CD14-positive monocyte (primary cell): ENCODE data around the gene HERC4. TPM values are rescaled to one million over a fixed set of nuclear protein-coding genes. Genes with fewer than 3 reads are reported as not detected.

Experiments
- DNase-seq, 3 donors: peaks; one replicate each; pipeline ENCODE4 v3.0.0-alpha.2; 2011 to 2022
- H2AFZ ChIP-seq: 2 replicates; pipeline ENCODE4 v1.6.0; 2012; ENCODE audit warnings: mild to moderate bottlenecking, low read depth, low read length, inconsistent platforms; ENCODE audit not compliant: insufficient read depth, poor library complexity, severe bottlenecking
- H3K27ac ChIP-seq, 2 donors: 1 replicate in 1 of 2; 2 replicates in 1 of 2; pipeline ENCODE4 v1.5.1; 2012 to 2013; ENCODE audit warnings: low read length in 2 of 2, control low read depth in 1 of 2, inconsistent platforms in 1 of 2, low read depth in 1 of 2, mild to moderate bottlenecking in 1 of 2
- H3K27me3 ChIP-seq, 2 donors: one replicate each; pipeline versions ENCODE4 v1.6.0 to v1.6.1; 2011 to 2013; ENCODE audit warnings: low read length in 2 of 2; ENCODE audit not compliant: control insufficient read depth in 2 of 2, insufficient read depth in 2 of 2
- H3K36me3 ChIP-seq, 2 donors: replicated peaks in 1 of 2; 1 replicate in 1 of 2; 2 replicates in 1 of 2; pipeline versions ENCODE4 v1.5.1 to v1.6.1; 2012 to 2013; ENCODE audit warnings: low read length in 2 of 2, control low read depth in 1 of 2, inconsistent platforms in 1 of 2, mild to moderate bottlenecking in 1 of 2; ENCODE audit not compliant: insufficient read depth in 2 of 2, control insufficient read depth in 1 of 2
- H3K4me1 ChIP-seq, 2 donors: 1 replicate in 1 of 2; 2 replicates in 1 of 2; pipeline versions ENCODE4 v1.5.1 to v1.6.1; 2012 to 2013; ENCODE audit warnings: low read length in 2 of 2, control low read depth in 1 of 2, inconsistent platforms in 1 of 2, mild to moderate bottlenecking in 1 of 2, moderate library complexity in 1 of 2; ENCODE audit not compliant: insufficient read depth in 2 of 2, control insufficient read depth in 1 of 2
- H3K4me2 ChIP-seq: replicated peaks from 2 replicates; pipeline ENCODE3; 2012; ENCODE audit warnings: low read length, moderate library complexity, mild to moderate bottlenecking; ENCODE audit not compliant: poor library complexity, severe bottlenecking; ENCODE audit errors: extremely low read depth
- H3K4me3 ChIP-seq, 3 experiments: fragments of 200-600 bp in 1 of 3; sonication (generic) in 1 of 3; replicated peaks in 1 of 3; 1 replicate in 2 of 3; 2 replicates in 1 of 3; pipeline ENCODE4 v1.5.1; 2011 to 2013; ENCODE audit warnings: low read length in 3 of 3, mild to moderate bottlenecking in 3 of 3, control low read depth in 2 of 3, low read depth in 2 of 3, inconsistent platforms in 1 of 3, moderate library complexity in 1 of 3
- H3K79me2 ChIP-seq: 2 replicates; pipeline ENCODE4 v1.6.0; 2012; ENCODE audit warnings: mild to moderate bottlenecking, control low read depth, inconsistent platforms, low read length, moderate library complexity; ENCODE audit not compliant: insufficient read depth
- H3K9ac ChIP-seq: 2 replicates; pipeline ENCODE4 v1.6.0; 2017; ENCODE audit warnings: low read length, mild to moderate bottlenecking; ENCODE audit not compliant: insufficient read depth, poor library complexity, severe bottlenecking
- H3K9me3 ChIP-seq, 2 donors: replicated peaks in 1 of 2; 1 replicate in 1 of 2; 2 replicates in 1 of 2; pipeline versions ENCODE4 v1.5.1 to v1.6.1; 2012 to 2013; ENCODE audit warnings: low read length in 2 of 2, control low read depth in 1 of 2; ENCODE audit not compliant: control insufficient read depth in 1 of 2, insufficient read depth in 1 of 2
- H4K20me1 ChIP-seq: 2 replicates; pipeline ENCODE4 v1.6.0; 2012; ENCODE audit warnings: mild to moderate bottlenecking, low read length, control low read depth, moderate library complexity; ENCODE audit not compliant: insufficient read depth
- H3K27ac Mint-ChIP-seq, 7 donors: one replicate each; pipeline ENCODE4 v1.8.0; 2020; ENCODE audit warnings: mild to moderate bottlenecking in 7 of 7, mixed read lengths in 7 of 7, moderate library complexity in 6 of 7, inconsistent platforms in 2 of 7
- H3K27me3 Mint-ChIP-seq, 3 donors: one replicate each; pipeline ENCODE4 v1.8.0; 2021 to 2022; ENCODE audit warnings: low read depth in 3 of 3, mild to moderate bottlenecking in 3 of 3, mixed read lengths in 3 of 3, moderate library complexity in 3 of 3, inconsistent platforms in 1 of 3
- H3K36me3 Mint-ChIP-seq, 2 donors: one replicate each; pipeline ENCODE4 v1.8.0; 2020; ENCODE audit warnings: mixed read lengths in 2 of 2, inconsistent platforms in 1 of 2, mild to moderate bottlenecking in 1 of 2
- H3K4me1 Mint-ChIP-seq: one replicate; pipeline ENCODE4 v1.8.0; 2020; ENCODE audit warnings: mild to moderate bottlenecking, mixed read lengths
- H3K4me3 Mint-ChIP-seq, 2 donors: one replicate each; pipeline ENCODE4 v1.8.0; 2020; ENCODE audit warnings: mild to moderate bottlenecking in 2 of 2, mixed read lengths in 2 of 2, moderate library complexity in 1 of 2
- H3K9me3 Mint-ChIP-seq, 7 donors: one replicate each; pipeline ENCODE4 v1.8.0; 2020 to 2022; ENCODE audit warnings: mixed read lengths in 7 of 7, mild to moderate bottlenecking in 6 of 7, moderate library complexity in 6 of 7, inconsistent platforms in 2 of 7
- WGBS: methylation state at CpG from one replicate; pipeline ENCODE4 v1.1.5; 2013; ENCODE audit warnings: missing lambda C conversion rate; ENCODE audit not compliant: insufficient coverage; 5-methylcytosine and 5-hydroxymethylcytosine counted together
- intact Hi-C, 2 donors: fragments of 100-400 bp; cut with micrococcal nuclease; formaldehyde crosslinking; loops; one replicate each; pipeline versions ENCODE4 v1.15.0 to v1.15.1; 2023
- polyA plus RNA-seq, 3 donors: library from polyadenylated mRNA; depleted of rRNA in 1 of 3; unstranded in 2 of 3; stranded (reverse) in 1 of 3; fragments of 300-500 nt in 2 of 3; fragments of >200 nt in 1 of 3; fragmentation: Illumina TruSeq in 2 of 3; gene quantifications; 1 replicate in 2 of 3; 2 replicates in 1 of 3; pipeline ENCODE4 v1.2.3, GENCODE V29; 2012 to 2021
- TF ChIP-seq, protein P1 (sequence below): fragments of 200-600 bp; IDR thresholded peaks from one replicate; pipeline ENCODE4 v1.8.0; 2022; ENCODE audit warnings: antibody characterized with exemption, mild to moderate bottlenecking

The HERC4 gene
- polyA plus RNA-seq, 3 donors: 10.7 to 17.5 (median 14.3) TPM

DNA sequence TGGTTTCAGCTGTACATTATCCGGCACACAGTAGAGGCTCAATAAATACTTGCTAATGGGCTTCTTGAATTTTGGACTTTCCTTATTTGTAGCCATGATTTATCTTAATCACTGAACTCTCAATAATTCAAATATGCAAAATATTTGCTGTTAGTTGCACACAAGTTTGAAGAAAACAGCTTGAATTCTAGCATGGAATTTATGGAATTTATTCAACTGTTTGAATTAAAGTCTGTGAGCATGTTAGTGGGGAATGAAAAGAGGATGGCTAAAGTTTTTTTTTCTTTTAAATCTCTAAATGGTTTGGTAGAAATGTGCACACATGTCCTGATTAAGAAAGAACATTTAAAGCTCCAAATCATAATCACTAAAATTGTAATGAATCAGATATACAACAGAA is 148.1 kb downstream of the HERC4 start:
- Mint-ChIP-seq H3K9me3 (peaks cover 0 to 1% (median 0%) of the 10 kb centered on the region in 7 donors), H3K4me3 (no peak overlapping the region), H3K27me3 (no peaks in the 10 kb centered on the region), H3K27ac (no peak overlapping the region), H3K36me3 (peaks cover 58 to 72% of the 10 kb centered on the region in 2 donors), H3K4me1 (no peaks in the 10 kb centered on the region)
- H4K20me1 ChIP-seq: no peaks in the 10 kb centered on the region
- H3K27me3 ChIP-seq: no peaks in the 10 kb centered on the region
- H3K4me2 ChIP-seq: no peak overlapping the region
- H3K9ac ChIP-seq: no peak overlapping the region
- no peak for DNase-seq
- TF ChIP-seq, protein P1, sequence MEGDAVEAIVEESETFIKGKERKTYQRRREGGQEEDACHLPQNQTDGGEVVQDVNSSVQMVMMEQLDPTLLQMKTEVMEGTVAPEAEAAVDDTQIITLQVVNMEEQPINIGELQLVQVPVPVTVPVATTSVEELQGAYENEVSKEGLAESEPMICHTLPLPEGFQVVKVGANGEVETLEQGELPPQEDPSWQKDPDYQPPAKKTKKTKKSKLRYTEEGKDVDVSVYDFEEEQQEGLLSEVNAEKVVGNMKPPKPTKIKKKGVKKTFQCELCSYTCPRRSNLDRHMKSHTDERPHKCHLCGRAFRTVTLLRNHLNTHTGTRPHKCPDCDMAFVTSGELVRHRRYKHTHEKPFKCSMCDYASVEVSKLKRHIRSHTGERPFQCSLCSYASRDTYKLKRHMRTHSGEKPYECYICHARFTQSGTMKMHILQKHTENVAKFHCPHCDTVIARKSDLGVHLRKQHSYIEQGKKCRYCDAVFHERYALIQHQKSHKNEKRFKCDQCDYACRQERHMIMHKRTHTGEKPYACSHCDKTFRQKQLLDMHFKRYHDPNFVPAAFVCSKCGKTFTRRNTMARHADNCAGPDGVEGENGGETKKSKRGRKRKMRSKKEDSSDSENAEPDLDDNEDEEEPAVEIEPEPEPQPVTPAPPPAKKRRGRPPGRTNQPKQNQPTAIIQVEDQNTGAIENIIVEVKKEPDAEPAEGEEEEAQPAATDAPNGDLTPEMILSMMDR: no peak
- peaks cover 55 to 94% of the 10 kb centered on the region in 2 donors for H3K36me3 ChIP-seq
- intact Hi-C loops: no loop called here
- no CpG with 5 or more reads among the region's 1 CpG for WGBS
- no peaks in the 10 kb centered on the region for H3K4me1 ChIP-seq
- no peaks in the 10 kb centered on the region for H3K79me2 ChIP-seq
- H3K4me3 ChIP-seq: no peak overlapping the region
- no peak overlapping the region for H3K27ac ChIP-seq
- no peak overlapping the region for H2AFZ ChIP-seq
- no peaks in the 10 kb centered on the region for H3K9me3 ChIP-seq

DNA sequence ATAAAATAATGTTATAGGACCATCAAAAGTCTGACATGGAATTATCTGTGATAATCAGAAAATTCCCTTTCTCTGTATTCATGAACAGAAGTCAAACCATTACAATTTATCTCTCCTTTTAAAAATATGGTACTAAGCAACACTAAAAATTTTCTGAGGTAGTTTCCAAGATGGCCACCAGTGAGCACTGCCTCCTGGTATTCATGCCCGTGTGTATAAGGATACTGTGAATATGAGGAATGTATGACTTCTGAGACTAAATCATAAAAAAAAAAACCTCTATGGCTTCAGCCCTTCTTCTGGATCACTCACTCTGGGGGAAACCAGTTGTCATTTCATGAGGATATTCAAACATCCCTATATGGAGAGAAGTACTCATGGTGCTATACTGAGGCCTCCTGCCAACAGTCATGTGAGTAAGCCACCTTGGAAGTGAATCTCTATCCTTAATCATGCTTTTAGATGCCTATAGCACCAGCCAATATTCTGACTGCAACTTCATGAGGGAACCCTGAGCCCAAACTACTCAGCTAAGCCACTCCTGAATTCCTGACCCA is 149.6 kb downstream of the HERC4 start:
- no peak for DNase-seq
- Mint-ChIP-seq H3K4me3 (no peak overlapping the region), H3K27me3 (no peaks in the 10 kb centered on the region), H3K9me3 (peaks cover 0 to 1% (median 0%) of the 10 kb centered on the region in 7 donors), H3K36me3 (peaks cover 50 to 59% of the 10 kb centered on the region in 2 donors), H3K27ac (no peak overlapping the region), H3K4me1 (no peaks in the 10 kb centered on the region)
- no peak overlapping the region for H2AFZ ChIP-seq
- H3K4me3 ChIP-seq: no peak overlapping the region
- peaks cover 45 to 87% of the 10 kb centered on the region in 2 donors for H3K36me3 ChIP-seq
- H3K79me2 ChIP-seq: no peaks in the 10 kb centered on the region
- no peak overlapping the region for H3K9ac ChIP-seq
- no peak overlapping the region for H3K4me2 ChIP-seq
- H3K9me3 ChIP-seq: no peaks in the 10 kb centered on the region
- H3K27me3 ChIP-seq: no peaks in the 10 kb centered on the region
- TF ChIP-seq, protein P1: no peak
- intact Hi-C loops: no loop called here
- no CpG with 5 or more reads among the region's 1 CpG for WGBS
- no peak overlapping the region for H3K27ac ChIP-seq
- H3K4me1 ChIP-seq: no peaks in the 10 kb centered on the region
- H4K20me1 ChIP-seq: no peaks in the 10 kb centered on the region
